HCT116 (cell line): Measurements from ENCODE around the gene MYLIP. TPM values are rescaled to one million over a fixed set of nuclear protein-coding genes. Genes with fewer than 3 reads are reported as not detected.

Experiments
- ATAC-seq: fragments of 200-7000 bp; cut with Tn5 transposase; 2 replicates; pipeline ENCODE4 v1.9.1; 2020; ENCODE audit warnings: mild to moderate bottlenecking, moderate library complexity
- BruUV-seq: library from RNA; stranded (reverse); fragments of 400-500 nt; replicated peaks from 2 replicates; lab custom pipeline; 2021; lab: Mats Ljungman, UMichigan
- CTCF ChIA-PET: fragments of 300-600 bp; sonication (Branson Sonifier 250); formaldehyde crosslinking; loops from one replicate; lab custom pipeline; 2021; ENCODE audit warnings: antibody characterized with exemption; lab: Charles Lee
- POLR2A ChIA-PET: fragments of 300-600, 350-600 bp; sonication (Branson Sonifier 250); formaldehyde crosslinking; loops from one replicate; lab custom pipeline; 2021; ENCODE audit warnings: antibody characterized with exemption; lab: Charles Lee
- RAD21 ChIA-PET, 2 experiments: fragments of 300-600 bp; sonication (Branson Sonifier 250); formaldehyde crosslinking; loops; one replicate each; lab custom pipeline; 2023; ENCODE audit warnings: low total read pairs in 2 of 2; ENCODE audit not compliant: uncharacterized antibody in 2 of 2, unreplicated experiment in 2 of 2, low non-redundant PET in 1 of 2; lab: Charles Lee
- DNase-seq: peaks from one replicate; pipeline ENCODE4 v3.0.0-alpha.2; 2010; ENCODE audit warnings: low read depth, low spot score
- H2AFZ ChIP-seq: fragments of 200-600 bp; shearing (Covaris generic), sonication (generic); 2 replicates; pipeline ENCODE4 v1.6.1; 2017; ENCODE audit warnings: low read depth, mixed run types, mixed read lengths, antibody characterized with exemption, low read length; ENCODE audit not compliant: poor library complexity, severe bottlenecking
- H3K27ac ChIP-seq: 2 replicates; pipeline ENCODE4 v1.5.1; 2012; ENCODE audit warnings: low read depth, low read length
- H3K27me3 ChIP-seq: fragments of 200-600 bp; sonication (generic); 2 replicates; pipeline ENCODE4 v1.6.1; 2016; ENCODE audit warnings: mixed run types, low read length, mixed read lengths; ENCODE audit not compliant: insufficient read depth
- H3K36me3 ChIP-seq, 2 experiments: fragments of 200-500 bp in 1 of 2; fragments of 200-600 bp in 1 of 2; sonication (Bioruptor generic) in 1 of 2; sonication (generic) in 1 of 2; 2 replicates each; pipeline versions ENCODE4 v1.5.1 to v1.6.1; 2014 to 2016; ENCODE audit warnings: low read length in 2 of 2, inconsistent platforms in 1 of 2, mixed read lengths in 1 of 2, mixed run types in 1 of 2; ENCODE audit not compliant: insufficient read depth in 2 of 2, control insufficient read depth in 1 of 2
- H3K4me1 ChIP-seq, 2 experiments: fragments of 200-600 bp in 1 of 2; sonication (generic) in 1 of 2; 2 replicates each; pipeline versions ENCODE4 v1.5.1 to v1.6.1; 2012 to 2017; ENCODE audit warnings: low read length in 2 of 2, inconsistent platforms in 1 of 2, mild to moderate bottlenecking in 1 of 2, mixed read lengths in 1 of 2, mixed run types in 1 of 2, moderate library complexity in 1 of 2; ENCODE audit not compliant: insufficient read depth in 2 of 2, control insufficient read depth in 1 of 2
- H3K4me2 ChIP-seq: fragments of 200-600 bp; sonication (generic); 2 replicates; pipeline ENCODE4 v1.6.1; 2017; ENCODE audit warnings: mixed run types, low read length, mixed read lengths
- H3K4me3 ChIP-seq, 2 experiments: fragments of 200-600 bp in 1 of 2; sonication (generic) in 1 of 2; replicated peaks in 1 of 2; 2 replicates each; pipeline ENCODE4 v1.5.1; 2011 to 2016; ENCODE audit warnings: low read length in 2 of 2, control low read depth in 1 of 2, low read depth in 1 of 2, mild to moderate bottlenecking in 1 of 2, mixed read lengths in 1 of 2, mixed run types in 1 of 2
- H3K79me2 ChIP-seq: fragments of 200-600 bp; sonication (generic); 2 replicates; pipeline ENCODE4 v1.6.1; 2017; ENCODE audit warnings: mild to moderate bottlenecking, mixed run types, low read length, moderate library complexity, mixed read lengths; ENCODE audit not compliant: insufficient read depth
- H3K9ac ChIP-seq: fragments of 200-600 bp; sonication (generic); 2 replicates; pipeline ENCODE4 v1.6.1; 2016; ENCODE audit warnings: low read length, mixed read lengths
- H3K9me2 ChIP-seq: fragments of 200-600 bp; sonication (generic), shearing (Covaris generic); 2 replicates; pipeline ENCODE4 v1.6.1; 2017; ENCODE audit warnings: mixed run types, mild to moderate bottlenecking, moderate library complexity; ENCODE audit not compliant: insufficient read depth
- H3K9me3 ChIP-seq, 2 experiments: fragments of 200-500 bp in 1 of 2; fragments of 200-600 bp in 1 of 2; sonication (Bioruptor generic) in 1 of 2; sonication (generic) in 1 of 2; 2 replicates each; pipeline ENCODE4 v1.6.1; 2014 to 2017; ENCODE audit warnings: low read length in 2 of 2, mixed read lengths in 2 of 2, inconsistent platforms in 1 of 2, low read depth in 1 of 2, mild to moderate bottlenecking in 1 of 2, mixed run types in 1 of 2, moderate library complexity in 1 of 2; ENCODE audit not compliant: control insufficient read depth in 1 of 2, insufficient read depth in 1 of 2
- H4K20me1 ChIP-seq: fragments of 200-600 bp; sonication (generic), shearing (Covaris generic); 2 replicates; pipeline ENCODE4 v1.6.1; 2017; ENCODE audit warnings: mixed run types, mild to moderate bottlenecking, moderate library complexity; ENCODE audit not compliant: insufficient read depth
- EGR1 ChIP-seq: IDR thresholded peaks from 2 replicates; pipeline ENCODE4 v1.6.1; 2012; ENCODE audit warnings: low read depth
- ELF1 ChIP-seq: IDR thresholded peaks from 2 replicates; pipeline ENCODE4 v1.6.1; 2012; ENCODE audit warnings: low read depth, borderline replicate concordance
- EZH2 ChIP-seq: fragments of 200-600 bp; sonication (generic); IDR thresholded peaks from 2 replicates; pipeline ENCODE4 v1.6.1; 2017; ENCODE audit warnings: antibody characterized with exemption, mixed run types
- EZH2phosphoT487 ChIP-seq: fragments of 200-600 bp; IDR thresholded peaks from 2 replicates; pipeline ENCODE4 v1.6.1; 2018; ENCODE audit warnings: antibody characterized with exemption, borderline replicate concordance
- FOSL1 ChIP-seq: IDR thresholded peaks from 2 replicates; pipeline ENCODE4 v1.6.1; 2012; ENCODE audit warnings: low read depth
- MAX ChIP-seq: IDR thresholded peaks from 2 replicates; pipeline ENCODE4 v1.6.1; 2012
- POLR2A ChIP-seq: IDR thresholded peaks from 2 replicates; pipeline ENCODE4 v1.7.0; 2011; ENCODE audit warnings: borderline replicate concordance; ENCODE audit not compliant: insufficient read depth, insufficient read length; ENCODE audit errors: extremely low read depth
- POLR2AphosphoS5 ChIP-seq: IDR thresholded peaks from 2 replicates; pipeline ENCODE4 v1.6.1; 2011; ENCODE audit warnings: mild to moderate bottlenecking, low read depth, low read length, moderate library complexity
- SIN3A ChIP-seq: IDR thresholded peaks from 2 replicates; pipeline ENCODE4 v1.6.1; 2012; ENCODE audit warnings: low read depth
- SRF ChIP-seq: IDR thresholded peaks from 2 replicates; pipeline ENCODE4 v1.6.1; 2012; ENCODE audit warnings: low read depth
- TCF7L2 ChIP-seq: IDR thresholded peaks from 2 replicates; pipeline ENCODE4 v1.7.0; 2011; ENCODE audit warnings: borderline replicate concordance, inconsistent platforms; ENCODE audit not compliant: insufficient read depth, insufficient read length; ENCODE audit errors: extremely low read depth
- YY1 ChIP-seq: IDR thresholded peaks from 2 replicates; pipeline ENCODE4 v1.6.1; 2011; ENCODE audit warnings: low read length, low read depth, moderate library complexity, mild to moderate bottlenecking; ENCODE audit not compliant: insufficient replicate concordance; ENCODE audit errors: extremely low read depth
- ZBTB33 ChIP-seq: IDR thresholded peaks from 2 replicates; pipeline ENCODE4 v1.6.1; 2011; ENCODE audit warnings: mild to moderate bottlenecking, low read length, moderate library complexity; ENCODE audit not compliant: insufficient replicate concordance; ENCODE audit errors: extremely low read depth
- ZFX ChIP-seq: fragments of 450-650 bp; IDR thresholded peaks from 2 replicates; pipeline ENCODE4 v1.6.1; 2017
- ZNF274 ChIP-seq: fragments of 200-500 bp; sonication (Bioruptor generic); IDR thresholded peaks from 2 replicates; pipeline ENCODE4 v1.6.1; 2014; ENCODE audit warnings: mild to moderate bottlenecking, low read depth, low read length, inconsistent platforms
- intact Hi-C: fragments of 100-400 bp; cut with micrococcal nuclease; formaldehyde crosslinking; loops from 2 replicates; pipeline ENCODE4 v1.10.0; 2022
- total RNA-seq: library from RNA; stranded (reverse); gene quantifications from one replicate; pipeline ENCODE4 v1.2.1, GENCODE V29; 2021; ENCODE audit not compliant: unreplicated experiment

Gene MYLIP
- total RNA-seq, 1 experiment from 2014 or later: 10.6 TPM

- Histone ChIP-seq H3K79me2 (no peaks in the 10 kb centered on the region), H3K27ac (no peak overlapping the region), H3K9me3 (no peaks in the 10 kb centered on the region), H3K27me3 (no peaks in the 10 kb centered on the region), H3K4me1 (no peaks in the 10 kb centered on the region), H3K9me2 (no peaks in the 10 kb centered on the region), H2AFZ (no peak overlapping the region), H3K4me2 (no peak overlapping the region), H3K9ac (no peak overlapping the region), H3K4me3 (no peak overlapping the region), H3K36me3 (peaks cover 9 to 16% of the 10 kb centered on the region in 2 experiments; a peak in 3 of 4 replicates), H4K20me1 (no peaks in the 10 kb centered on the region)
- intact Hi-C loops: no loop called here
- DNase-seq (no peak), ATAC-seq (no peak)
- RAD21 ChIA-PET: no interaction called here
- POLR2A ChIA-PET: no interaction called here
- BruUV-seq: no TSS peak
- TF ChIP-seq ZBTB33 (no peak), EZH2 (no peak), YY1 (no peak), SIN3A (no peak), SRF (no peak), ELF1 (no peak), ZFX (no peak), EGR1 (no peak), TCF7L2 (no peak), POLR2A (no peak), FOSL1 (no peak), ZNF274 (no peak), EZH2phosphoT487 (no peak), POLR2AphosphoS5 (no peak), MAX (no peak)
- CTCF ChIA-PET: no interaction called here
These were observed 21.2 kb downstream of the MYLIP start for GRCh38 chr6:16150098-16150497.
